Measurements from ENCODE around the gene NAA60. TPM values are rescaled to one million over a fixed set of nuclear protein-coding genes. Genes with fewer than 3 reads are reported as not detected.

Gene NAA60
- total and polyA plus RNA-seq, 9 of the 15 experiments (the other 6 are each of a cell fraction or from before 2014, with no cell fraction given), result 2.1 to 49.4 (median 10.3) TPM

- TF ChIP-seq CBX3 (IDR thresholded peaks at IDR 0.05; ENCODE audit: borderline replicate concordance in 1 of 2, low read length in 2 of 2) (no peak), VEZF1 (CRISPR knock-in tag; IDR thresholded peaks at IDR 0.05) (no peak), SMC3 (conservative IDR thresholded peaks at IDR 0.05; ENCODE audit: insufficient read depth, low read depth, low read length) (no peak)
These were observed 23.7 kb downstream of the NAA60 start (continued) for GRCh38 chr16:3467182-3467581.

GRCh38 chr16:3467921-3468320, 24.4 kb downstream of the NAA60 start:
- 70% methylated on average over 4 of the region's 4 CpGs for WGBS (ENCODE audit: insufficient coverage, low coverage, missing lambda C conversion rate)
- H3K9ac ChIP-seq (ENCODE audit: insufficient read depth in 1 of 2, low read depth in 2 of 2, low read length in 2 of 2), result no peak overlapping the region
- no peak overlapping the region for H3K27ac ChIP-seq (ENCODE audit: extremely low read depth, low read depth, low read length)
- peak; percentile 71 for ATAC-seq
- BruUV-seq (replicated peaks), result no TSS peak
- H3K9me1 ChIP-seq (ENCODE audit: control insufficient read depth, insufficient read depth, low read length), result peaks cover 2% of the 10 kb centered on the region
- peaks cover 0 to 5% of the 10 kb centered on the region in 2 experiments; a peak in 2 of 5 replicates for H3K4me1 ChIP-seq (replicated peaks in 1 of 2; ENCODE audit: control insufficient read depth in 2 of 2, insufficient read depth in 2 of 2, low read length in 2 of 2)
- POLR2A ChIA-PET, result no interaction called here
- H3K79me2 ChIP-seq (ENCODE audit: control insufficient read depth, insufficient read depth, low read length), result peaks cover 43% of the 10 kb centered on the region
- no peaks in the 10 kb centered on the region for H3K27me3 ChIP-seq (ENCODE audit: control insufficient read depth in 2 of 2, insufficient read depth in 2 of 2, low read length in 2 of 2)
- DNase-seq (ENCODE audit: extremely low read depth in 1 of 4, low spot score in 3 of 4), result no peak
- in situ Hi-C loops (cut with MboI) (no loop called here), intact Hi-C loops (cut with micrococcal nuclease) (no loop called here)
- H2AFZ ChIP-seq (ENCODE audit: low read depth, low read length), result no peak overlapping the region
- no peaks in the 10 kb centered on the region for H3K9me3 ChIP-seq (replicated peaks; ENCODE audit: control insufficient read depth, insufficient read depth, low read depth, low read length)
- no peak overlapping the region for H3K4me2 ChIP-seq (ENCODE audit: insufficient read depth, low read length)
- FAIRE-seq, result peak; percentile 71
- H3K4me3 ChIP-seq, result no peak overlapping the region
- H4K20me1 ChIP-seq (replicated peaks; ENCODE audit: control insufficient read depth, insufficient read depth, low read length), result peaks cover 12% of the 10 kb centered on the region; the same call in 1 of the 2 replicates
- CTCF ChIA-PET (ENCODE audit: low intra/inter-chr PET ratio), result no interaction called here
- peaks cover 8% of the 10 kb centered on the region; the same call in 1 of the 3 replicates for H3K36me3 ChIP-seq (ENCODE audit: control insufficient read depth, insufficient read depth, low read length)
- TF ChIP-seq MNT (conservative IDR thresholded peaks at IDR 0.05) (no peak), IRF1 (CRISPR knock-in tag; IDR thresholded peaks at IDR 0.05; ENCODE audit: borderline replicate concordance) (no peak), SMAD1 (IDR thresholded peaks at IDR 0.05; ENCODE audit: low read depth, low read length, partially characterized antibody) (no peak), CBFA2T3 (IDR thresholded peaks at IDR 0.05) (no peak), CBX5 (IDR thresholded peaks at IDR 0.05; ENCODE audit: borderline replicate concordance, low read depth) (no peak), TAF15 (IDR thresholded peaks at IDR 0.05; ENCODE audit: low read depth, low read length) (no peak), RBBP5 (IDR thresholded peaks at IDR 0.05; ENCODE audit: borderline replicate concordance, insufficient read depth, low read length, poor library complexity, severe bottlenecking) (no peak), ZFPM2 (CRISPR knock-in tag; IDR thresholded peaks at IDR 0.05) (no peak), MYNN (IDR thresholded peaks at IDR 0.05) (no peak), MYNN (CRISPR knock-in tag; IDR thresholded peaks at IDR 0.05) (no peak), ATF6 (CRISPR knock-in tag; IDR thresholded peaks at IDR 0.05) (no peak), ZNF121 (CRISPR knock-in tag; conservative IDR thresholded peaks at IDR 0.05) (no peak), POLR2B (IDR thresholded peaks at IDR 0.05; ENCODE audit: low read depth, partially characterized antibody) (no peak), SMARCE1 (IDR thresholded peaks at IDR 0.05) (no peak)
